Measurements from ENCODE around the gene CSNK1D. TPM values are rescaled to one million over a fixed set of nuclear protein-coding genes. Genes with fewer than 3 reads are reported as not detected.
A peak's percentile ranks its signal among the peaks of the same experiment; 100 is the strongest.

CSNK1D gene
- total RNA-seq, 1 donor from 2014 or later: 41.5 TPM

GRCh38 chr17:82269882-82270500 is 3.5 kb downstream of the CSNK1D start:
- no peak overlapping the region for H3K27ac Mint-ChIP-seq
- no peak for TF ChIP-seq EZH2phosphoT487 (IDR thresholded peaks at IDR 0.05)
- TF ChIP-seq EZH2 (IDR thresholded peaks at IDR 0.05): no peak
- TF ChIP-seq, protein P1, sequence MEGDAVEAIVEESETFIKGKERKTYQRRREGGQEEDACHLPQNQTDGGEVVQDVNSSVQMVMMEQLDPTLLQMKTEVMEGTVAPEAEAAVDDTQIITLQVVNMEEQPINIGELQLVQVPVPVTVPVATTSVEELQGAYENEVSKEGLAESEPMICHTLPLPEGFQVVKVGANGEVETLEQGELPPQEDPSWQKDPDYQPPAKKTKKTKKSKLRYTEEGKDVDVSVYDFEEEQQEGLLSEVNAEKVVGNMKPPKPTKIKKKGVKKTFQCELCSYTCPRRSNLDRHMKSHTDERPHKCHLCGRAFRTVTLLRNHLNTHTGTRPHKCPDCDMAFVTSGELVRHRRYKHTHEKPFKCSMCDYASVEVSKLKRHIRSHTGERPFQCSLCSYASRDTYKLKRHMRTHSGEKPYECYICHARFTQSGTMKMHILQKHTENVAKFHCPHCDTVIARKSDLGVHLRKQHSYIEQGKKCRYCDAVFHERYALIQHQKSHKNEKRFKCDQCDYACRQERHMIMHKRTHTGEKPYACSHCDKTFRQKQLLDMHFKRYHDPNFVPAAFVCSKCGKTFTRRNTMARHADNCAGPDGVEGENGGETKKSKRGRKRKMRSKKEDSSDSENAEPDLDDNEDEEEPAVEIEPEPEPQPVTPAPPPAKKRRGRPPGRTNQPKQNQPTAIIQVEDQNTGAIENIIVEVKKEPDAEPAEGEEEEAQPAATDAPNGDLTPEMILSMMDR (IDR thresholded peaks at IDR 0.05): no peak
- Histone ChIP-seq H2AFZ (replicated peaks) (no peak overlapping the region), H3K27me3 (peaks cover 4% of the 10 kb centered on the region), H3K79me2 (ENCODE audit: low read depth) (peaks cover 82% of the 10 kb centered on the region), H3K4me1 (peaks cover 18% of the 10 kb centered on the region), H3K9ac (no peak overlapping the region), H3K4me2 (no peak overlapping the region), H3K9me3 (ENCODE audit: low read depth) (no peaks in the 10 kb centered on the region), H3K27ac (no peak overlapping the region), H3F3A (ENCODE audit: low read depth) (peaks cover 9% of the 10 kb centered on the region), H3K36me3 (peaks cover 9% of the 10 kb centered on the region), H3K4me3 (no peak overlapping the region), H4K20me1 (ENCODE audit: low read depth) (peaks cover 77% of the 10 kb centered on the region)
- H3K4me3 Mint-ChIP-seq: peak overlapping the region; percentile 52
- no peaks in the 10 kb centered on the region for H3K9me3 Mint-ChIP-seq
- DNase-seq (ENCODE audit: low spot score): no peak
- H3K27me3 Mint-ChIP-seq (ENCODE audit: insufficient read depth, low read depth): peaks cover 2% of the 10 kb centered on the region
- peaks cover 35% of the 10 kb centered on the region for H3K36me3 Mint-ChIP-seq
- peaks cover 40% of the 10 kb centered on the region for H3K4me1 Mint-ChIP-seq

DNA sequence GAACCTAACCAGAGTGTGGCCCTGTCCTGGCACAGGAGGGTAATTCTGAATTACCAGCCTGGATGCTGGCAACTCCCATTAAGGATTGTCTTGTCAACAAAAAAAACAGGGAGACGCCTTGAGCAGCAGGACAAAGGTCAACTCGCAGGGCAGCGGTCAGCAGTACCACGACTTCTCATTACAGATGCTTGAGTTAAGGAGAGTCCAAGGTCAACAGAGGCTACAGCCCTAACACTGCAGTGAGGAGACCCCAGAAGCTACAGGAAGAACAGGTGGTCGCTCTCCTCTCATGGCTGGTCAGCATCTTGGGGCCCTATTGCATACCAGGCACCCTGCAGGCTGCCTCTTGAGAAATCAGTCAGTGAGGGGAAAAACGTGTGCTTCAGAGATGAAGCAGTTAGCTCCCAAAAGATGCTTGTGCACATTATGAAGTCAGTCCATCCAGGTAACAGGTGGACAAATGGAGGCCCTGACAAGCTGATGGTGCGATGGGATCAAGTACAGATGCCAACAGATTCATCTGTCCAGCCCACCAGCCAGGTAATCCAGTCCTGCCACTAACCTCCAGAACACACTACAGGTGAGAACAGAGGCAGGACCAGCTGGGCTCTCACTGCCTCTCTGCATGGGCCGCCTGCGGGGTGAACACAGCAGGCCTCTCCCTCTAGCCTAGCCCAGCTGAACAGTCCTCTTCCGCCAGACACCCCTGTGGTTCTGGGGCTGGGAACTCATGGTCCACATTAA is 4.2 kb downstream of the CSNK1D start:
- no peak for DNase-seq (ENCODE audit: low spot score)
- H3K9ac ChIP-seq: no peak overlapping the region
- Mint-ChIP-seq H3K27ac (no peak overlapping the region), H3K4me1 (peaks cover 40% of the 10 kb centered on the region), H3K36me3 (peaks cover 39% of the 10 kb centered on the region), H3K27me3 (ENCODE audit: insufficient read depth, low read depth) (peaks cover 2% of the 10 kb centered on the region), H3K9me3 (no peaks in the 10 kb centered on the region), H3K4me3 (no peak overlapping the region)
- no peak for TF ChIP-seq EZH2 (IDR thresholded peaks at IDR 0.05)
- TF ChIP-seq, protein P1 (IDR thresholded peaks at IDR 0.05): no peak
- no peak for TF ChIP-seq EZH2phosphoT487 (IDR thresholded peaks at IDR 0.05)
- H3F3A ChIP-seq (ENCODE audit: low read depth): peaks cover 9% of the 10 kb centered on the region
- peaks cover 89% of the 10 kb centered on the region for H3K79me2 ChIP-seq (ENCODE audit: low read depth)
- no peaks in the 10 kb centered on the region for H3K9me3 ChIP-seq (ENCODE audit: low read depth)
- H3K4me2 ChIP-seq: no peak overlapping the region
- H3K4me3 ChIP-seq: no peak overlapping the region
- H4K20me1 ChIP-seq (ENCODE audit: low read depth): peaks cover 84% of the 10 kb centered on the region
- H3K27me3 ChIP-seq: peaks cover 2% of the 10 kb centered on the region
- peaks cover 18% of the 10 kb centered on the region for H3K4me1 ChIP-seq
- H3K36me3 ChIP-seq: peaks cover 9% of the 10 kb centered on the region
- H3K27ac ChIP-seq: no peak overlapping the region
- no peak overlapping the region for H2AFZ ChIP-seq (replicated peaks)

GRCh38 chr17:82267575-82268379 is 5.7 kb downstream of the CSNK1D start:
- no peak overlapping the region for H3K4me3 Mint-ChIP-seq
- H3K4me2 ChIP-seq: no peak overlapping the region
- H3K27ac Mint-ChIP-seq: no peak overlapping the region
- H3K27ac ChIP-seq: no peak overlapping the region
- no peak overlapping the region for H2AFZ ChIP-seq (replicated peaks)
- DNase-seq (ENCODE audit: low spot score): no peak
- peaks cover 100% of the 10 kb centered on the region for H3K79me2 ChIP-seq (ENCODE audit: low read depth)
- H3K36me3 ChIP-seq: peaks cover 9% of the 10 kb centered on the region
- H3K4me3 ChIP-seq: no peak overlapping the region
- H3K4me1 Mint-ChIP-seq: peaks cover 40% of the 10 kb centered on the region
- H3K27me3 Mint-ChIP-seq (ENCODE audit: insufficient read depth, low read depth): peaks cover 2% of the 10 kb centered on the region
- no peaks in the 10 kb centered on the region for H3K9me3 ChIP-seq (ENCODE audit: low read depth)
- TF ChIP-seq, protein P1 (IDR thresholded peaks at IDR 0.05): no peak
- TF ChIP-seq EZH2 (IDR thresholded peaks at IDR 0.05): no peak
- TF ChIP-seq EZH2phosphoT487 (IDR thresholded peaks at IDR 0.05): no peak
- no peaks in the 10 kb centered on the region for H3K27me3 ChIP-seq
- H3K9ac ChIP-seq: no peak overlapping the region
- H3F3A ChIP-seq (ENCODE audit: low read depth): peaks cover 7% of the 10 kb centered on the region
- H3K4me1 ChIP-seq: peaks cover 18% of the 10 kb centered on the region
- H3K9me3 Mint-ChIP-seq: no peaks in the 10 kb centered on the region
- peaks cover 98% of the 10 kb centered on the region for H4K20me1 ChIP-seq (ENCODE audit: low read depth)
- peaks cover 43% of the 10 kb centered on the region for H3K36me3 Mint-ChIP-seq
